Vagina (tissue), 2 donors: ENCODE results near the gene SSNA1.

ENCODE experiments used
- POLR2A ChIP-seq, 2 donors: fragments of 450-650 bp; IDR thresholded peaks; one replicate each; pipeline ENCODE4 v1.6.1; 2017; ENCODE audit warnings: antibody characterized with exemption in 2 of 2, mild to moderate bottlenecking in 2 of 2, moderate library complexity in 2 of 2
- TF ChIP-seq, protein P1 (sequence below), 3 experiments: fragments of 450-650 bp in 2 of 3; fragments of 200-600 bp in 1 of 3; sonication (generic) in 1 of 3; IDR thresholded peaks; one replicate each; pipeline ENCODE4 v1.5.1; 2017 to 2019; ENCODE audit warnings: antibody characterized with exemption in 3 of 3, mild to moderate bottlenecking in 2 of 3, moderate library complexity in 2 of 3

DNA sequence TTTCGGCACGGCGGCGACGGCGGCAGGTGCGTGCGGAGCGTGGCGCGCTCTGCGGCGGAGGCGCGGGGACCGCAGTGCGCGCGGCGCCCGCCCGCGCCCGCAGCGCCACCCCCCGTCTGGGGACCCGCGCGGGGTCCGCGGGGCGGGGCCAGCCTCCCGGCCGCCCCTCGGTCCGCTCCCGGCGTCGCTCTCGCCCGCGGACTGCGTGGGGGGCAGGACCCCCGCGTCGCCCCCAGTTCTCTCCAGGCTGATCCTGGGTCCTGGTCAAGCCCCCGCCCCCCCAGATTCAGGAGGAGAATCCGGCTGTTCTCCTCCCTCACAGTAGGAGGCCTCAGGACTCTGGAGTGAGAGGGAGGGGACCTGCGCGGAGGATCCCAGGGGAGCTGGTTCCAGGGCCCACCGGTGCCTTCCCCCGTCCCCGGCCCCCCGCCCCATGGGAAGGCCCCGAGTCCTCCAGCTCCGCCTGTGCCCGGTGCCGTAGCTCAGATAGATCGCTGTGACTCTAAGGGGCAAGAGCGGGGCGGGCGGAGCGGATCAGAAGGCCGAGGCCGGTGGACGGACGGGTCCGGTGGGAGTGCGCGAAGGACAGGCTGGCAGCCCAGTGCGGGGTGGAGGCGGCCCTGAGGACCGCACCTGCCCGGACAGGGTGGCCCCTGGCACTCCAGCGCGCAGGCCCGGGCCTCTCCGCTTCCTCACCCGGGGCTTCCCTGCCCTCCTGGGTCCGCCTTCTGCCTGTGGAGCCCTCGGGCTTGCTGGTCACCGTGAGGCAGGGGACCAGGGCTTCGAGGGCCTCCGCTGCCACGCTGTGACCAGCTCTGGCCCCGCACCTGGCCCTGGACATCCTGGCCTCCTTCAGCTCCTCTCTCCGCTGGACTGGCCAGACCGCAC is 34.0 kb downstream of the SSNA1 start, which contains the start of gene RNF208:
- TF ChIP-seq, protein P1, sequence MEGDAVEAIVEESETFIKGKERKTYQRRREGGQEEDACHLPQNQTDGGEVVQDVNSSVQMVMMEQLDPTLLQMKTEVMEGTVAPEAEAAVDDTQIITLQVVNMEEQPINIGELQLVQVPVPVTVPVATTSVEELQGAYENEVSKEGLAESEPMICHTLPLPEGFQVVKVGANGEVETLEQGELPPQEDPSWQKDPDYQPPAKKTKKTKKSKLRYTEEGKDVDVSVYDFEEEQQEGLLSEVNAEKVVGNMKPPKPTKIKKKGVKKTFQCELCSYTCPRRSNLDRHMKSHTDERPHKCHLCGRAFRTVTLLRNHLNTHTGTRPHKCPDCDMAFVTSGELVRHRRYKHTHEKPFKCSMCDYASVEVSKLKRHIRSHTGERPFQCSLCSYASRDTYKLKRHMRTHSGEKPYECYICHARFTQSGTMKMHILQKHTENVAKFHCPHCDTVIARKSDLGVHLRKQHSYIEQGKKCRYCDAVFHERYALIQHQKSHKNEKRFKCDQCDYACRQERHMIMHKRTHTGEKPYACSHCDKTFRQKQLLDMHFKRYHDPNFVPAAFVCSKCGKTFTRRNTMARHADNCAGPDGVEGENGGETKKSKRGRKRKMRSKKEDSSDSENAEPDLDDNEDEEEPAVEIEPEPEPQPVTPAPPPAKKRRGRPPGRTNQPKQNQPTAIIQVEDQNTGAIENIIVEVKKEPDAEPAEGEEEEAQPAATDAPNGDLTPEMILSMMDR (IDR thresholded peaks at IDR 0.05) = no peak
- no peak for TF ChIP-seq POLR2A (IDR thresholded peaks at IDR 0.05)
